Epithelial cell of umbilical artery (primary cell): ENCODE measurements around the gene OMP. TPM values are rescaled to one million over a fixed set of nuclear protein-coding genes. Genes with fewer than 3 reads are reported as not detected.

Source experiments
- total RNA-seq: library from RNA; depleted of rRNA; stranded (reverse); fragments of >200 nt; gene quantifications from 2 replicates; pipeline ENCODE4 v1.2.3, GENCODE V29; 2014

OMP gene
- total RNA-seq = not detected in 2 replicates

GRCh38 chr11:77102246-77103210 is at the start of gene OMP:
Gene OMP, plus strand, starts transcription at chr11:77102840. Its CDS starts 0 bp downstream, at chr11:77102840.

GRCh38 chr11:77066229-77067042 is 36.2 kb upstream of the OMP start, which contains the start of gene CAPN5:
Gene CAPN5, plus strand, starts transcription at chr11:77066971. Its CDS starts 17,916 bp downstream, at chr11:77084887.

GRCh38 chr11:77127920-77128691 is 25.5 kb downstream of the OMP start, which contains the start of gene MYO7A:
Gene MYO7A, plus strand, starts transcription at chr11:77128246. Its CDS starts 2,389 bp downstream, at chr11:77130635.

Other genes starting within 250 kb of the OMP start
- gene ACER3, start 241.9 kb upstream of the OMP start, total RNA-seq = 16.9 and 26.1 TPM in 2 replicates
- not detected in 2 replicates for gene B3GNT6, start 68.4 kb upstream of the OMP start, total RNA-seq
- gene CAPN5, start 35.9 kb upstream of the OMP start, total RNA-seq = 8.1 TPM in 2 replicates
- 0.65 and 0.76 TPM in 2 replicates for gene MYO7A, start 25.4 kb downstream of the OMP start, total RNA-seq
- not detected in 2 replicates for gene GDPD4, start 198.8 kb downstream of the OMP start, total RNA-seq